NCI-H345 treated with DMSO at 0.1 percent for 48 hours (cell line): ENCODE data around the gene GGPS1.
"Not testable (repeated sequence)": the region's sequence is repeated elsewhere in the genome, so short reads cannot be mapped to it uniquely, and the experiment has no call there.

Experiments
- DNase-seq: peaks from one replicate; lab custom pipeline; 2025; ENCODE audit not compliant: unreplicated experiment; lab: John Stamatoyannopoulos, UW

GGPS1 gene

DNA sequence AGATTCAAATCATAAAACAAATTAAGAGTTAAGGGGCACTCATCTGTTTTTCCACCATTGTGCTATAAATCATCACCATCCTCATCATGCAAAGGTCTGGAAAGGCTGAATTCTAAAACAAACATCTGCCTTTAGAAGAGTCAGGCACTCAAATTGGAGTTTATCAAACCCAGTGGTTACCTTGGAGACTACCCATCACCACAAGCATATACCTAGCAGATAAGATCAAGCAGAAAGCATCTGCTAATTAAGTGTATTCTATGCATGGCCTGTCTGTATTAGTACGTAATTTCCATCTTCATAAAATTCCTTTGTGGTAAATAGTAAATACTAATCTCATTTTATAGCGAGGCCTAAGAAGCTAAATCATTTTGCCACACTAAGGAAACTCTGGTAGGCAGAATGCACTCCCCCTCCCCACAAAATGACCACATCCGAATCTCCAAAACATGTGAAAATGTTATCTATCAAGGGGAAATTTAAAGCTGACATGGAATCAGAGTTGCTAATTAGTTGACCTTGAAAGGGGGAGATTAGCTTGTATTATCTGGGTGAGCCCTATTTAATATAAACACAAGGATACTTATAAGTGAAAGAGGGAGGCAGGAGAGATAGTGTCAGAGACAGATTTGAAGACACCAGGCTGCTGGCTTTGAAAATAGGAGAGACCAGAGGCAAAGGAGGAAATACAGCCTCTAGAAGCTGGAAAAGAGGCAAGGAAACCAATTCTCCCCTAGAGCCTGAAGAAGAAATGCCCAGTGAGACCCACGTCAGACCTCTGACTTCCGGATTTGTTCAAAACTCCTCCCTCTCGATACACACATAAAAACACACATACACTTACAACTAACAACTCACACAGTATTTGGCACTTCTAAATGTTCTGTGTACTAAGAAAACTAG is 23.6 kb upstream of the GGPS1 start:
- no peak for DNase-seq

- no peak for DNase-seq
Measured at GRCh38 chr1:235307158-235308124, 20.9 kb upstream of the GGPS1 start.

DNA sequence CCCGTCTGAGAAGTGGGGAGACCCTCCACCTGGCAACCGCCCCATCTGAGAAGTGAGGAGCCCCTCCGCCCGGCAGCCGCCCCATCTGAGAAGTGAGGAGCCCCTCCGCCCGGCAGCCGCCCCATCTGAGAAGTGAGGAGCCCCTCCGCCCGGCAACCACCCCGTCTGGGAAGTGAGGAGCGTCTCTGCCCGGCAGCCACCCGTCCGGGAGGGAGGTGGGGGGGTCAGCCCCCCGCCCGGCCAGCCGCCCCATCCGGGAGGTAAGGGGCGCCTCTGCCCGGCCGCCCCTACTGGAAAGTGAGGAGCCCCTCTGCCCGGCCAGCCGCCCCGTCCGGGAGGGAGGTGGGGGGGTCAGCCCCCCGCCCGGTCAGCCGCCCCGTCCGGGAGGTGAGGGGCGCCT is 19.2 kb upstream of the GGPS1 start:
- DNase-seq: not testable (repeated sequence)

DNA sequence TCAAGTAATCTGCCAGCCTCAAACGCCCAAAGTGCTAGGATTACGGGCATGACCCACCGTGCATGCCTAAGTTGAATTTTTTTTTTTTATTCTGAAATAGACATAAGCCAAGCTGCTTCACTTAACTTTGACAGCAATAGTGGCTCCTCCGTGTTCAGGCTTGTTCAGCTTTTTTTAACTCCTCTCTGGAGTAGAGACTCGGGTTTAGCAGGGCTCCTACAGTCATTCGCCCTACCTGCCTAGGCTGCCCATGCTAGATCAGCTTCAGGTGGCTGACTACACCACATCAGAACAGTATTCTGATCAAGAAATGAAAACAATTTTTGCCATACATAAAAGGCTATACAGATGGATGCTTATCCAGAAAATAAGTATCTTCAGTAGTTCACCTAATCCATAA is 15.1 kb upstream of the GGPS1 start:
- no peak for DNase-seq

DNA sequence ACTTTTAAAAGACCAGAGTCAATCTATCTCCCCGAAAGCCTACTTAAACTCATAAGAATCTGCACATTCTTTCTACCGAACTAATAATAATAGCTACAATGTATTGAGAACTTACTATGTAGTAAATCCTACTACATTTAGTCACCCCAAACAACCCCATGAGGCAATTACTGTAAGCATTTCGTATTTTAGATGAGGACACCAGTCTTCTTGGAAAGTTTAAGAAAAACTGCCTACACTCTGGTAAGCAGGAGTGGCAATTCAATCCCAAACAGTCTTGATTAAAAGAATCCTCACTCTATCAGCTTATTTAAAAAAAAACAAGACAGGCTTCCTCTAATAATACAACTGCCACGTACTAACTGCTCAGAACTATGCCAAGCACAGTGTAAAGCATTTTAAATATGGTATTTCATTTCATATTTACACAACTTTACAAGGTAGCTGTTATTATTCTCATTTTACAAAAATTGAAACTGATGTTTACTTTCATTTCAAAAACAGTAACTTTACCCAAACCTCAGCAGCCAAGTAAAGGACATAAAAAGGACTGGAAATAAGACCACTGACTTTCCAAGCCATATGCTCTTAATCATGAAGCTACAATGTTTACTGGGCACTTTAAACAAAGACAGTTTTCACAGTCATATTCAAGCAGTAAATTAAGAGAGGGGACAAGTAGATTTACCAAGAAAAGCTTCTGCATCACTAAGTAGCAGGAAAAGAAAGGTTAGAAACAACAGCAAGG is 14.3 kb upstream of the GGPS1 start:
- DNase-seq: no peak

GRCh38 chr1:235315173-235315572 is 13.2 kb upstream of the GGPS1 start:
- no peak for DNase-seq

DNA sequence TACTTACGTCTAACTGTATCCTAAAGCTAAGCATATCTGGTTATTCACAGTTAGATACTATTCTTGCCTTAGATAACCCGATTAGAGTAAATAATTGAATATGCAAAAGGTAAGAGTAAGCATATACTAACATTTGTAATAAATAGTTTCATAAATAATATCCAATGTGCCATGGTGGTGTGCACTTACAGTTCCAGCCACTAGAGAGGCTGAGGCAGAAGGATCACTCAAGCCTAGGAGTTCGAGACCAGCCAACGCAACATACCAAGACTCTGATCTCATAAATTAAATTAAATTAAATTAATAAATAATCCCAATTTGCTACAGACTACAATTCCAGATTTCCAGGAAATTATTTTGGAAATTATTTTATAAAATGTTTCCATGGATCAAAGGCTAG is 12.6 kb upstream of the GGPS1 start:
- DNase-seq: no peak

DNA sequence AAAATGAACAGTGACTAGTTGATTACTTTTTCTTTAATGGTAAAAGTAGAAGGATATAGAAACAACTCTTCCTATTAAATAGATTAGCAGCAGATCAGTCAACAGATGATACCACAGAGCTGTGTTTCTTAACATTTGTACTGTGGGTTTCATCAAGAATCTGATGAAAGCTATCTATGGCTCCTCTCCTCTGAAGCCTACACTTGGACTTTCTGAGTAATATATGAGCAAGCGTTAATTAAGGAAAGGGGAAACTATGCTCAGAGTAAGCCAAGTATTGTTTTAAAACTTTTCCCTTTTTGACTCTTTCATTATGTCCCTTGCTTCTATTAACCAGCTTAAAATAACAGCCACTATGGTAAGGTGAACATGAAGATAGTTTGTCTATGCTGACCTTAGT is 11.2 kb upstream of the GGPS1 start:
- DNase-seq: no peak

DNA sequence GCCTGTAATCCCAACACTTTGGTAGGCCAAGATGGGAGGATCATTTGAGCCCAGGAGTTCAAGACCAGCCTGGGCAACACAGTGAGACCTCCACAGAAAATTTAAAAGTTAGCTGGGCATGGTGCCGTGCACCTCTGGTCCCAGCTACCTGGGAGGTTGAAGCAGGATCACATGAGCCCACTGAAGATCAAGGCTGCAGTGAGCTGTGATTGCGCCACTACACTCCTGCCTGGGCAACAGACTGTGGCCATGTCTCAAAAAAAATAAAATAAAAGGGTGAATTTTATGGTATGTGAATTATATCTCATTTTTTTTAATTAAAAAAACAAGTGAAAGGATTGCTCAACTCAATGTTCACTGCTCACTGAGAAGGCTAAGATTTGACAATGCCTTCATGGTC is 9.1 kb upstream of the GGPS1 start:
- DNase-seq: no peak

DNA sequence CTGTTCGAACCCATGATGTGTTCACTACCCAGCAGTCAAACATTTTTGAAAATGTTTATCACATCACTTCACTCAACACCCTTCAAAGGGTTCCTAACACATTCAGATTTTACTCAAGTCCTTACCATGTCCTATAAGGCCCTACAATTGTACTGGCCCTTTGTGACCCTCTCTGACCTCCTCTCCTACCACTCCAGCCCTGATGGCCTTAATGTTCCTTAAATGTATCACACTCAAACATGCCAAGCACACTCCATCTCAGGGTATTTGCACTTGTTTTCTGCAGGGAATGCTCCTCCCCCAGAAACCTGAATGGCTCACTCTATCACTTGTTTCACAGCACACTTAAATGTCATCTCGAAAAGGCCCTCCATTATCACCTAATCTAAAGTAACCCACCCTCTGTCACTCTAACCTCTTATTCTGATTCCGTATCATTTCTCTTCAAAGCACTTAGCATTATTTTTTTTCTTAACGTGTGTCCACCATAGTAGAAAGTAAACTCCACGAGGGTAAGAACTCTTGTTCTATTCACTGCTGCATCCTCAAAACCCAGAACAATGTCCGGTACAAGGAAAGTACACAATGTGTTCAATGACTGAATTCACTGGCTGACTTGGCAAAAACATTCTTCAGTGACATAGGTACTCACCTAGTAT is 7.7 kb upstream of the GGPS1 start:
- DNase-seq: no peak

DNA sequence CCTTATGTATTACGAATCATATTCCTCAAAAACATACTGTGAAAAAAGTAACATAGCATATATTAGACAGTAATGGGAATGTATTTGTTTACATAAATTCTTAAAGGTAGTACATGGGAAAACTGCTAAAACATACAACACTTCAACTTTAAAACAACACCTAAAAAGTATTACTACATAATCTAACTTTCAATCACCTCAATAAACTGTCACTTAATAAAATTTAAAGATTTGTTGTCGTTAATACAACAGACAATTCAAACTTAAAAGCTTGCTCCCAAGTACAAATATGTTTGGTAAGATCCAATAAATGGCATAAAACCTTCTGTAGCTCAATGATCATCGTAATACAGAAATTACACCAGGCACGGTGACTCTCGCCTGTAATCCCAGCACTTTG is 4.1 kb upstream of the GGPS1 start:
- DNase-seq: no peak

- no peak for DNase-seq
Measured at GRCh38 chr1:235325139-235325538, 3.2 kb upstream of the GGPS1 start.

- no peak for DNase-seq
Measured at GRCh38 chr1:235325854-235326253, 2.5 kb upstream of the GGPS1 start.

- DNase-seq: peak; percentile 100
Measured at GRCh38 chr1:235326719-235327558, 1.4 kb upstream of the GGPS1 start.

- peak; percentile 48 for DNase-seq
Measured at GRCh38 chr1:235327559-235328270, 655 bp upstream of the GGPS1 start, which contains the start of gene ARID4B. Gene ARID4B, minus strand, starts transcription at chr1:235328179. Its CDS starts 1,260 bp downstream, at chr1:235326919.

DNA sequence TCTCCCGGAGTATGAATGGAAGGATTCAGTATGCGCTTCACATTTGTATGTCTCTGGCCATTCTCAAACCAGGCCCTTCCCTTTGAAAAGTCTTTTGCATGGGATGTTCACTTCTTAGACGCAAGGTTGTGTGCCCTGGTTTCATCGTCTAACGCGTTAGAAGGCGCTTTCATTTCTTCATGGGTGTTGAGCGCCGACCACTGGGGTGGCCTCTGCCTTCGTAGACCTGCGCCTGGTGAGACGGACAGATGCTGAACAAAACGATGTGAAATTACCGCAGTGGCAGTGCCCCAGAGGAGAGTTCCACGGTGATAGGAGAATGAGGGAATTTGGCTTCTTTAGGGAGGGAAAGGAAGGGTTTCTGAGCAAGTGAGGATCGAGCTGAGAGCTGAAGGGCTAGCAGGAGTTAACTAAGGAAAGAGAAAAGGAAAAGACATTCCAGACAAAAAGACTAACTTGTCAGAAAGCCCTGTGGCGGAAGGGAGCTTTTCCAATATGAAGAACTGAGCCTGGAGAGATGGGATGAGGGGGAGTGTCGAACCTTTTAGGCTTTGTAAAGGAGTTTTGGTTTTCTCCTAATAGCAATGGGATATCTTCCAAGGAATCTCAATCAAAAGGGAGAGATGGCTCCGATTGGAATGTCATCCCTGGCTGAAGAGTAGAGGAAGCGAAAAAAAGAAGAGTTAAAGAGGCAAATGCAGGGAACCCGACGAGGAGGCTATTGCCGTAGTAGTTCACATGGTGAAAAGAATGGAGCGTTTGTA is 951 bp downstream of the GGPS1 start:
- no peak for DNase-seq

- DNase-seq: no peak
Measured at GRCh38 chr1:235330918-235331285, 2.5 kb downstream of the GGPS1 start.

DNA sequence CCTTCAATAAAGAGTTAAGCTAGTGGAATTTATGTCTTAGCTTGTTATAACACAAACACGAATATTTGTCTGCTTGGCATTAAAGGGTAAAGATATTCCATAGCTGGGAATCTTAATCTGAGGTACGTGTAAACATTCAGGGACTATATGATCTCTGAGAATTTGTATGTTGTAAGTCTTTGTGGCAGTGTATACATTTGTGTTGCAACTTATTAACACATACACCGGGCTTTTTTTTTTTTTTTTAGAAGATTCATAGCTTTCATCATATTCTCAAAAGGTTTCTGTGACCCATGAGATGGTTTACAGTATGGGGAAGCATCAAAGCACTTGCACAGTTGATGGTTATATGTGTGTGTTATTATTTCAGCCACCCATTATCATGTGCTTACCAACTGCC is 3.0 kb downstream of the GGPS1 start:
- no peak for DNase-seq
